Lung (tissue), 12 donors: ENCODE measurements around the gene GAB2. TPM values are rescaled to one million over a fixed set of nuclear protein-coding genes. Genes with fewer than 3 reads are reported as not detected.

ENCODE experiments used
- ATAC-seq: fragments of 200-7000 bp; cut with Tn5 transposase; one replicate; pipeline ENCODE4 v1.9.1; 2020; ENCODE audit warnings: moderate number of reproducible peaks; ENCODE audit not compliant: insufficient read depth, low FRiP score
- DNase-seq, 3 donors: peaks; one replicate each; pipeline ENCODE4 v3.0.0-alpha.2; 2013 to 2017
- H3K27ac ChIP-seq, 2 donors: one replicate each; pipeline ENCODE4 v1.5.1; 2013; ENCODE audit warnings: mild to moderate bottlenecking in 2 of 2, moderate library complexity in 2 of 2, control low read depth in 1 of 2, inconsistent platforms in 1 of 2, low read depth in 1 of 2, low read length in 1 of 2
- H3K27me3 ChIP-seq, 3 donors: one replicate each; pipeline ENCODE4 v1.5.1; 2013; ENCODE audit warnings: low read length in 2 of 3; ENCODE audit not compliant: control insufficient read depth in 3 of 3, insufficient read depth in 3 of 3
- H3K36me3 ChIP-seq, 4 donors: one replicate each; pipeline ENCODE4 v1.5.1; 2013; ENCODE audit warnings: low read length in 4 of 4, mild to moderate bottlenecking in 1 of 4, moderate library complexity in 1 of 4; ENCODE audit not compliant: control insufficient read depth in 4 of 4, insufficient read depth in 4 of 4
- H3K4me1 ChIP-seq, 5 donors: one replicate each; pipeline ENCODE4 v1.5.1; 2013; ENCODE audit warnings: low read length in 5 of 5, mild to moderate bottlenecking in 2 of 5, moderate library complexity in 1 of 5; ENCODE audit not compliant: control insufficient read depth in 5 of 5, insufficient read depth in 5 of 5
- H3K4me3 ChIP-seq: one replicate; pipeline ENCODE4 v1.5.1; 2013; ENCODE audit warnings: mild to moderate bottlenecking, control low read depth, moderate library complexity
- H3K9ac ChIP-seq, 2 donors: one replicate each; pipeline ENCODE4 v1.5.1; 2013; ENCODE audit warnings: low read length in 2 of 2, control low read depth in 1 of 2; ENCODE audit not compliant: insufficient read depth in 1 of 2
- H3K9me3 ChIP-seq, 4 donors: one replicate each; pipeline ENCODE4 v1.5.1; 2013; ENCODE audit warnings: low read length in 3 of 4, mild to moderate bottlenecking in 1 of 4, moderate library complexity in 1 of 4; ENCODE audit not compliant: control insufficient read depth in 4 of 4, insufficient read depth in 3 of 4
- WGBS, 2 donors: extraction: QIAGEN DNeasy Blood & Tissue Kit; methylation state at CpG; one replicate each; pipeline ENCODE4 v1.1.7; 2013; 5-methylcytosine and 5-hydroxymethylcytosine counted together
- polyA plus RNA-seq, 2 donors: library from polyadenylated mRNA; stranded (reverse); fragments of 200-250 nt; gene quantifications; one replicate each; pipeline ENCODE4 v1.2.1, GENCODE V29; 2013
- total RNA-seq, 2 donors: library from RNA; depleted of rRNA in 1 of 2; stranded (reverse); fragments of >200 nt in 1 of 2; gene quantifications; one replicate each; pipeline ENCODE4 v1.2.1, GENCODE V29; 2014 to 2021
- TF ChIP-seq, protein P1 (sequence below): IDR thresholded peaks from 2 replicates; pipeline ENCODE4 v1.5.1; 2012; ENCODE audit warnings: mild to moderate bottlenecking; ENCODE audit errors: control extremely low read depth, extremely low read depth
- donor health status: control.
- donor health status: control.
- donor health status: Bipolar disorder and iron deficiency.
- donor health status: healthy.
- donor health status: DM: yes; HTN: yes; CAD: no.

Gene GAB2
- total and polyA plus RNA-seq, 4 donors = 17.8 to 47.9 (median 23.1) TPM

DNA sequence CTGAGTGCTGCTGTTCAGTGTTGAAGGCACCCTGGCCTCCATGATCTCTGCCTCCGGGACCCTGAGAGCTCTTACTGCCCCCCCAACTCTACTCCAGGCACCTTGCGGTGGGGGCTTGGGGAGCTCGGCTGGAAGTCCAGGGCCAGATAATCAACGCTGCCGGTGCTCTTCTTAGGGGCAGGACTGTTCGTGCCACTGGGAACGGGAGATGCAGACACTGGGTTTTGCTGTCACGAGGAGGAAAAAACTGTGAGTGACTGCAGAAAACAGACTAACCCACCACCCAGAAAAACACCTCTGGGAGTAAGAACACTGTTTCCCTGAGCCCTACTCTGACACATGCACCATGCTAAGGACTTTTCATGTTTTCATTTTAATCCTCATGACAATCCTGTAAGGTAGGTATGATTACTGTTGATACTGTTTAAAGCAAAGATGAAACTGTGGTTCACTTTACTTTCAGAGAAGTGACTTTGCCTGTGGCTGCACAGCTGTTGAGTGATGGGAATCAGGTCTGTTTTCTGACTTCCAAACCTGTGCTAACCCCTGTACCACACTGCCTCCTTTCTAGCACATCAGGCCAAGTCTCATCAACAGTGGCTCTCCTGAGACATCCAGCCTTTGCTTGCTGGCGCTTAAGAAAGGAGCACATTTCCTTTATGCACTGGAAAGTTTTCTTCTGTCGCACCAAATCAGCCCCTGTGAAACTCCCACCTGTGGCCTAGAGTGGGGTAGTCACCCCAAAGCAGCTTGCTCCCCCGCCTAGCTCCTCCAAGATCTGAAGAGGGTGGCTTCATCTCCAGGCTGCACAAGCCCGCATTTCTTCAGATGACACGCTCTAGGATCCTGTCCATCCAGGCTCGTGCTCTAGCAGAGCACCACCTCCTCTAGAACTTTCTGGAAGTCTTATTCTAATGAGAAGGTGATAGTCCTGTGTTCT lies 197.1 kb downstream of the GAB2 start:
- no peak overlapping the region for H3K4me3 ChIP-seq
- no peaks in the 10 kb centered on the region for H3K27me3 ChIP-seq
- TF ChIP-seq, protein P1, sequence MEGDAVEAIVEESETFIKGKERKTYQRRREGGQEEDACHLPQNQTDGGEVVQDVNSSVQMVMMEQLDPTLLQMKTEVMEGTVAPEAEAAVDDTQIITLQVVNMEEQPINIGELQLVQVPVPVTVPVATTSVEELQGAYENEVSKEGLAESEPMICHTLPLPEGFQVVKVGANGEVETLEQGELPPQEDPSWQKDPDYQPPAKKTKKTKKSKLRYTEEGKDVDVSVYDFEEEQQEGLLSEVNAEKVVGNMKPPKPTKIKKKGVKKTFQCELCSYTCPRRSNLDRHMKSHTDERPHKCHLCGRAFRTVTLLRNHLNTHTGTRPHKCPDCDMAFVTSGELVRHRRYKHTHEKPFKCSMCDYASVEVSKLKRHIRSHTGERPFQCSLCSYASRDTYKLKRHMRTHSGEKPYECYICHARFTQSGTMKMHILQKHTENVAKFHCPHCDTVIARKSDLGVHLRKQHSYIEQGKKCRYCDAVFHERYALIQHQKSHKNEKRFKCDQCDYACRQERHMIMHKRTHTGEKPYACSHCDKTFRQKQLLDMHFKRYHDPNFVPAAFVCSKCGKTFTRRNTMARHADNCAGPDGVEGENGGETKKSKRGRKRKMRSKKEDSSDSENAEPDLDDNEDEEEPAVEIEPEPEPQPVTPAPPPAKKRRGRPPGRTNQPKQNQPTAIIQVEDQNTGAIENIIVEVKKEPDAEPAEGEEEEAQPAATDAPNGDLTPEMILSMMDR = no peak
- peaks cover 15 to 73% (median 32%) of the 10 kb centered on the region in 4 donors for H3K36me3 ChIP-seq
- no peaks in the 10 kb centered on the region for H3K9me3 ChIP-seq
- no peak overlapping the region for H3K27ac ChIP-seq
- ATAC-seq = no peak
- WGBS, 2 donors = 95 to 96% methylated on average over 14 of the region's 14 CpGs
- H3K4me1 ChIP-seq = no peaks in the 10 kb centered on the region
- peak in 1 of 3 donors; percentile 7 for DNase-seq
- no peak overlapping the region for H3K9ac ChIP-seq

DNA sequence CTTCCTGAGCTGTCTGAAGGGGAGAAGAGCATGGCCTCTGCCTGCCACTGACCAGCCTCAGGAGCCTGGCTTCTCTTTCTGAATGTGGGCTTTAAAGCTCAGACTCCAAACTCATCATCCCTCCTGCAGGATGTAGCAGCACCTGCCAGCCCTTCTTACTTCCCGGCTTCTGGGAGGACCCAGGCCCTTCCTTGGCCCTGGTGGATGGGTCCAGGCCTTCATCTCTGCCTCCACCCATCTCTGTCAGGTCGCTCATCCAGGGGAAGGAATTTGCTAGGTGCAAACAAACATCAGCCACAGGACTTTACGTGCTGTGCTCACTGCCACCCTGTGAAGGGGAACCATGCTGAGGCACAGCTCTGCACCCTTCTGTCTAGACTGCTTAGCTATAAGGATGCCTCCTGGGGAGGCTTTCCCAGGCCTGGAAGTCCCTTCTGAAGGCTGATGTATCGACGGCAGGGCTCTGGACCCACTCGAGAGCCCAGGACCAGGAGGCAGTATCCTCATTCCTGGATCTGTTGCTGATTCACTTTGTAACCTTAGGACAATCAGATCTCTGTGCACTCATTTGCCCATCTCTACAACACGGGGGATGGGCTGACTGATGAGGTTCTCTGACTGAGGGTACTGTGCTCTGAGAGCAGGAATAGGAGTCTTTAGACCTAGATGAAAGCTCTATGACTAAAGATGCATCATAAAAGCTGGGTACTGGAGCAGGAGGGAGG lies 198.0 kb downstream of the GAB2 start:
- Histone ChIP-seq H3K9ac (no peak overlapping the region), H3K4me3 (no peak overlapping the region), H3K27me3 (no peaks in the 10 kb centered on the region), H3K4me1 (no peaks in the 10 kb centered on the region), H3K27ac (no peak overlapping the region), H3K9me3 (no peaks in the 10 kb centered on the region), H3K36me3 (peaks cover 15 to 75% (median 27%) of the 10 kb centered on the region in 4 donors)
- WGBS, 2 donors = 95% methylated on average over 7 of the region's 7 CpGs
- DNase-seq (peak in 1 of 3 donors; percentile 5), ATAC-seq (no peak)
- TF ChIP-seq, protein P1 = no peak

DNA sequence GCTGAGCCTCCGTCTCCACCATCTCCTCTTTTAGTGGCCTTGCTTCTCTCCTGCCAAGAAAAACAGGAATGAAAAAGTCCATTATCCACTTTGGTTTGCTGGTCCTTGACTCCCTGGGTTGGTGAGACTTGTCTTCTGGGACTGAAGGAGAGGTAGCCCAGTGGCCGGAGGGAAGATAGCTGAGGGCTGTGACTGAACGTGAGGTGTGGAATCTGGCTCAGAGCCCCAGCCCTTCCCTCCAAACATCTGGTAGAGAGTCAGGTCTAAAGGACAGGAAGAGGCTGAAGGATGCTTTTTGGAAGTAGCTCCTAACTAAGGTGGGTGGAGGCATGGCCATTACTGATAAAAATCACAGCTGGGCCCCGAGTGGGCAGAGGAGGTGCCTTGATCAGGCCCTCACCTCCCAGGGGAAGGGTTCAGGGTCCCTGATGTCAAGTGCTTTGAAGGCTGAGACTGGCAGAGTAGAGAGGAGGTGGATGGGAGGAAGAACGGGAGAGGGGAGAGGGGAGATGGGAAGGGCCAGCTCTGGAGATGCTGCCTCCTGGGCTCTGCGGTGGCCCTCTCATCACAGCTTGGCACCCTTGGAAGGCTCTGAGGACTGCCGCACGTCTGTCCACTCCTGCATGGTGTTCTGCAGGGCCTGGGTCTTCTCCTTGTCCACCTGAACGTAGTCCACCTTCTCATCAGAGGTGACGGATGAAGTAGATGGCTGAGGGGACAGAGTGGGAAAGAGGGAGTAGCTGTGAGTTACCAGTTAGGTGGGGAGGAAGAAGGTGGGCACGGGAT lies 198.7 kb downstream of the GAB2 start:
- H3K4me1 ChIP-seq = no peaks in the 10 kb centered on the region
- H3K27me3 ChIP-seq = no peaks in the 10 kb centered on the region
- 91 to 98% methylated on average over 11 of the region's 11 CpGs for WGBS, 2 donors
- H3K4me3 ChIP-seq = no peak overlapping the region
- TF ChIP-seq, protein P1 = no peak
- ATAC-seq (no peak), DNase-seq (peak in 1 of 3 donors; percentile 10)
- H3K9ac ChIP-seq = no peak overlapping the region
- no peak overlapping the region for H3K27ac ChIP-seq
- H3K36me3 ChIP-seq = peaks cover 18 to 72% (median 26%) of the 10 kb centered on the region in 4 donors
- H3K9me3 ChIP-seq = no peaks in the 10 kb centered on the region
